SK-N-SH (cell line): ENCODE measurements around the gene TMEM223. TPM values are rescaled to one million over a fixed set of nuclear protein-coding genes. Genes with fewer than 3 reads are reported as not detected.

Source experiments
- CTCF ChIA-PET: fragments of 300-600, 350-600 bp; formaldehyde crosslinking; extraction: SDS; loops from one replicate; lab custom pipeline; 2021; lab: Yijun Ruan, JAX
- POLR2A ChIA-PET: fragments of 350-600 bp; sonication (Branson Sonifier 250); formaldehyde crosslinking; extraction: SDS; loops from one replicate; lab custom pipeline; 2020; ENCODE audit warnings: antibody characterized with exemption, inconsistent platforms; lab: Yijun Ruan, JAX
- DNase-seq: peaks from one replicate; pipeline ENCODE4 v3.0.0; 2012
- H2AFZ ChIP-seq: fragments of 200-600 bp; sonication (generic); 2 replicates; pipeline ENCODE4 v1.8.1; 2016; ENCODE audit warnings: antibody characterized with exemption, mild to moderate bottlenecking, low read depth
- H3F3A ChIP-seq: fragments of 200-600 bp; sonication (generic); replicated peaks from 2 replicates; pipeline ENCODE3; 2016; ENCODE audit warnings: antibody characterized with exemption, mild to moderate bottlenecking; ENCODE audit not compliant: insufficient read depth
- H3K27ac ChIP-seq, 2 experiments: fragments of 200-500 bp in 1 of 2; fragments of 200-600 bp in 1 of 2; sonication (Bioruptor generic) in 1 of 2; sonication (generic), shearing (Covaris generic) in 1 of 2; 2 replicates each; pipeline versions ENCODE4 v1.5.1 to v1.6.1; 2014 to 2016; ENCODE audit warnings: low read depth in 2 of 2, inconsistent platforms in 1 of 2, low read length in 1 of 2, mild to moderate bottlenecking in 1 of 2, mixed read lengths in 1 of 2
- H3K27me3 ChIP-seq: fragments of 200-600 bp; sonication (generic), shearing (Covaris generic); 2 replicates; pipeline ENCODE4 v1.6.1; 2016; ENCODE audit warnings: mixed run types; ENCODE audit not compliant: insufficient read depth
- H3K36me3 ChIP-seq, 2 experiments: fragments of 200-500 bp in 1 of 2; fragments of 200-600 bp in 1 of 2; sonication (Bioruptor generic) in 1 of 2; sonication (generic) in 1 of 2; replicated peaks in 1 of 2; 2 replicates each; pipeline versions ENCODE3 to v1.5.1; 2014 to 2016; ENCODE audit warnings: low read length in 1 of 2, mild to moderate bottlenecking in 1 of 2; ENCODE audit not compliant: insufficient read depth in 2 of 2, control insufficient read depth in 1 of 2
- H3K4me1 ChIP-seq, 2 experiments: fragments of 200-500 bp in 1 of 2; fragments of 200-600 bp in 1 of 2; sonication (Bioruptor generic) in 1 of 2; sonication (generic), shearing (Covaris generic) in 1 of 2; 2 replicates each; pipeline versions ENCODE4 v1.5.1 to v1.6.1; 2014 to 2016; ENCODE audit warnings: low read depth in 1 of 2, low read length in 1 of 2, mixed run types in 1 of 2; ENCODE audit not compliant: insufficient read depth in 2 of 2, control insufficient read depth in 1 of 2
- H3K4me2 ChIP-seq: fragments of 200-600 bp; sonication (generic), shearing (Covaris generic); 2 replicates; pipeline ENCODE4 v1.6.1; 2017; ENCODE audit warnings: mixed run types
- H3K4me3 ChIP-seq, 2 experiments: fragments of 200-500 bp in 1 of 2; fragments of 200-600 bp in 1 of 2; sonication (Bioruptor generic) in 1 of 2; sonication (generic), shearing (Covaris generic) in 1 of 2; 2 replicates each; pipeline versions ENCODE4 v1.5.1 to v1.8.1; 2014 to 2016; ENCODE audit warnings: low read depth in 2 of 2, inconsistent platforms in 1 of 2, low read length in 1 of 2, mild to moderate bottlenecking in 1 of 2, mixed read lengths in 1 of 2, moderate library complexity in 1 of 2
- H3K79me2 ChIP-seq: fragments of 200-600 bp; sonication (generic); 2 replicates; pipeline ENCODE4 v1.8.1; 2017; ENCODE audit warnings: mild to moderate bottlenecking; ENCODE audit not compliant: insufficient read depth
- H3K9ac ChIP-seq: fragments of 200-600 bp; sonication (generic); 2 replicates; pipeline ENCODE4 v1.6.1; 2017; ENCODE audit warnings: mixed run types
- H3K9me2 ChIP-seq: fragments of 200-600 bp; sonication (generic); 2 replicates; pipeline ENCODE4 v1.6.1; 2017; ENCODE audit warnings: mixed run types
- H3K9me3 ChIP-seq: fragments of 200-600 bp; sonication (generic); 2 replicates; pipeline ENCODE4 v1.6.1; 2017; ENCODE audit warnings: mixed run types, mild to moderate bottlenecking, moderate library complexity
- H4K20me1 ChIP-seq: fragments of 200-600 bp; sonication (generic); 2 replicates; pipeline ENCODE4 v1.6.1; 2017; ENCODE audit warnings: mild to moderate bottlenecking, mixed run types; ENCODE audit not compliant: insufficient read depth
- ELF1 ChIP-seq: IDR thresholded peaks from 2 replicates; pipeline ENCODE4 v1.4.0; 2012
- FOXJ3 ChIP-seq: sonication (generic); formaldehyde crosslinking; IDR thresholded peaks from 2 replicates; pipeline ENCODE4 v1.5.1; 2020; ENCODE audit warnings: mild to moderate bottlenecking, missing genetic modification reagents
- FOXM1 ChIP-seq: IDR thresholded peaks from 2 replicates; pipeline ENCODE4 v1.4.0; 2012; ENCODE audit warnings: low read depth, mild to moderate bottlenecking
- MEF2A ChIP-seq: IDR thresholded peaks from 2 replicates; pipeline ENCODE4 v1.4.0; 2012; ENCODE audit warnings: low read depth, borderline replicate concordance
- MXI1 ChIP-seq: IDR thresholded peaks from 2 replicates; pipeline ENCODE4 v1.6.1; 2012; ENCODE audit warnings: mild to moderate bottlenecking, low read depth, low read length, improper control_type of control experiment
- NFIC ChIP-seq: IDR thresholded peaks from 2 replicates; pipeline ENCODE4 v1.4.0; 2012; ENCODE audit warnings: borderline replicate concordance
- RAD21 ChIP-seq: IDR thresholded peaks from 2 replicates; pipeline ENCODE4 v1.6.1; 2012; ENCODE audit warnings: mild to moderate bottlenecking, low read length
- RCOR1 ChIP-seq: fragments of 150-350 bp; IDR thresholded peaks from 2 replicates; pipeline ENCODE4 v1.6.1; 2017; ENCODE audit warnings: antibody characterized with exemption, low read length
- RFX5 ChIP-seq: IDR thresholded peaks from 2 replicates; pipeline ENCODE4 v1.6.1; 2012; ENCODE audit warnings: mild to moderate bottlenecking, improper control_type of control experiment, low read length
- RXRA ChIP-seq: IDR thresholded peaks from 2 replicates; pipeline ENCODE4 v1.4.0; 2012; ENCODE audit warnings: low read depth, mild to moderate bottlenecking, borderline replicate concordance
- SIN3A ChIP-seq: IDR thresholded peaks from 2 replicates; pipeline ENCODE4 v1.6.1; 2012; ENCODE audit warnings: low read depth, mild to moderate bottlenecking, low read length, moderate library complexity, borderline replicate concordance
- SMC3 ChIP-seq: IDR thresholded peaks from 2 replicates; pipeline ENCODE4 v1.6.1; 2012; ENCODE audit warnings: low read depth, low read length, improper control_type of control experiment
- TAF1 ChIP-seq: IDR thresholded peaks from 2 replicates; pipeline ENCODE4 v1.6.1; 2012; ENCODE audit warnings: low read depth, mild to moderate bottlenecking, low read length, moderate library complexity, borderline replicate concordance
- TCF12 ChIP-seq: IDR thresholded peaks from 2 replicates; pipeline ENCODE4 v1.4.0; 2012
- TEAD4 ChIP-seq: IDR thresholded peaks from 2 replicates; pipeline ENCODE4 v1.4.0; 2012; ENCODE audit warnings: mild to moderate bottlenecking, borderline replicate concordance; ENCODE audit not compliant: insufficient read depth
- YY1 ChIP-seq: IDR thresholded peaks from 2 replicates; pipeline ENCODE4 v1.4.0; 2012; ENCODE audit warnings: low read depth, mild to moderate bottlenecking
- WGBS: methylation state at CpG from one replicate; pipeline ENCODE4 v1.1.6; 2017; ENCODE audit warnings: low lambda C conversion rate; 5-methylcytosine and 5-hydroxymethylcytosine counted together
- polyA plus RNA-seq, 3 experiments: library from polyadenylated mRNA; depleted of rRNA; stranded (reverse); fragments of >200 nt; gene quantifications; 2 replicates each; pipeline ENCODE4 v1.2.3, GENCODE V29; 2012
- TF ChIP-seq, protein P1 (sequence below): fragments of 200-600 bp; sonication (generic); IDR thresholded peaks from 2 replicates; pipeline ENCODE4 v1.6.1; 2017; ENCODE audit warnings: antibody characterized with exemption, mild to moderate bottlenecking, moderate library complexity
- TF ChIP-seq, protein P2 (sequence below): IDR thresholded peaks from 2 replicates; pipeline ENCODE4 v1.4.0; 2012; ENCODE audit warnings: low read depth, borderline replicate concordance

The TMEM223 gene
- polyA plus RNA-seq, 1 of the 3 experiments (the other 2 are of a cell fraction), result 30.4 TPM

GRCh38 chr11:62792202-62792575 is 383 bp upstream of the TMEM223 start:
- Histone ChIP-seq H2AFZ (peak overlapping the region; percentile 47), H3K27ac (peak overlapping the region; percentile 76 to 84), H3K27me3 (no peaks in the 10 kb centered on the region), H3K79me2 (peaks cover 50% of the 10 kb centered on the region), H3F3A (peaks cover 65% of the 10 kb centered on the region), H3K4me1 (peaks cover 9 to 24% of the 10 kb centered on the region in 2 experiments; a peak in 3 of 4 replicates), H4K20me1 (no peaks in the 10 kb centered on the region), H3K36me3 (peaks cover 58 to 62% of the 10 kb centered on the region in 2 experiments), H3K4me3 (peak overlapping the region in 1 of 2 experiments; percentile 78; a peak in 3 of 4 replicates), H3K9me2 (no peaks in the 10 kb centered on the region), H3K9ac (peak overlapping the region; percentile 82), H3K9me3 (no peaks in the 10 kb centered on the region), H3K4me2 (peak overlapping the region; percentile 98)
- peak; percentile 62 for DNase-seq
- POLR2A ChIA-PET, result interaction anchor here (1.3 to 1.6 kb wide), 2 partner anchors 39 to 49 kb away, joined by 3 to 12 read pairs; partner anchors contain the start of gene ZBTB3
- TF ChIP-seq YY1 (no peak), RFX5 (0 out of 2 replicates have a peak, but pooled peaks have one; percentile 17), MXI1 (peak; percentile 21; the same call in 1 of the 2 replicates)
- TF ChIP-seq, protein P1, sequence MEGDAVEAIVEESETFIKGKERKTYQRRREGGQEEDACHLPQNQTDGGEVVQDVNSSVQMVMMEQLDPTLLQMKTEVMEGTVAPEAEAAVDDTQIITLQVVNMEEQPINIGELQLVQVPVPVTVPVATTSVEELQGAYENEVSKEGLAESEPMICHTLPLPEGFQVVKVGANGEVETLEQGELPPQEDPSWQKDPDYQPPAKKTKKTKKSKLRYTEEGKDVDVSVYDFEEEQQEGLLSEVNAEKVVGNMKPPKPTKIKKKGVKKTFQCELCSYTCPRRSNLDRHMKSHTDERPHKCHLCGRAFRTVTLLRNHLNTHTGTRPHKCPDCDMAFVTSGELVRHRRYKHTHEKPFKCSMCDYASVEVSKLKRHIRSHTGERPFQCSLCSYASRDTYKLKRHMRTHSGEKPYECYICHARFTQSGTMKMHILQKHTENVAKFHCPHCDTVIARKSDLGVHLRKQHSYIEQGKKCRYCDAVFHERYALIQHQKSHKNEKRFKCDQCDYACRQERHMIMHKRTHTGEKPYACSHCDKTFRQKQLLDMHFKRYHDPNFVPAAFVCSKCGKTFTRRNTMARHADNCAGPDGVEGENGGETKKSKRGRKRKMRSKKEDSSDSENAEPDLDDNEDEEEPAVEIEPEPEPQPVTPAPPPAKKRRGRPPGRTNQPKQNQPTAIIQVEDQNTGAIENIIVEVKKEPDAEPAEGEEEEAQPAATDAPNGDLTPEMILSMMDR, result no peak
- CTCF ChIA-PET, result interaction anchor here (0.7 to 1.6 kb wide), 3 partner anchors 12 to 1460 kb away, joined by 3 to 5 read pairs (median 3); no protein-coding TSS in a partner anchor
- WGBS, result 29% methylated on average over 6 of the region's 11 CpGs

- Histone ChIP-seq H2AFZ (no peak overlapping the region), H3F3A (peaks cover 51% of the 10 kb centered on the region), H3K4me3 (no peak overlapping the region), H3K27ac (peak overlapping the region in 1 of 2 experiments; percentile 33; a peak in 1 of 4 replicates)
- POLR2A ChIA-PET, result interaction anchor here (0.7 to 2.0 kb wide), 4 partner anchors 14 to 52 kb away, joined by 3 to 10 read pairs (median 3); partner anchors contain the start of gene STX5
- WGBS, result 80% methylated on average over 2 of the region's 3 CpGs
- TF ChIP-seq ELF1 (no peak), TEAD4 (no peak), RXRA (no peak), MEF2A (no peak), FOXJ3 (CRISPR knock-in tag) (no peak), YY1 (no peak), RCOR1 (no peak), SIN3A (no peak), SMC3 (no peak), RAD21 (no peak), RFX5 (no peak), NFIC (no peak), FOXM1 (no peak), TAF1 (no peak), TCF12 (no peak)
- TF ChIP-seq, protein P2, sequence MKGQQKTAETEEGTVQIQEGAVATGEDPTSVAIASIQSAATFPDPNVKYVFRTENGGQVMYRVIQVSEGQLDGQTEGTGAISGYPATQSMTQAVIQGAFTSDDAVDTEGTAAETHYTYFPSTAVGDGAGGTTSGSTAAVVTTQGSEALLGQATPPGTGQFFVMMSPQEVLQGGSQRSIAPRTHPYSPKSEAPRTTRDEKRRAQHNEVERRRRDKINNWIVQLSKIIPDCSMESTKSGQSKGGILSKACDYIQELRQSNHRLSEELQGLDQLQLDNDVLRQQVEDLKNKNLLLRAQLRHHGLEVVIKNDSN, result no peak
- TF ChIP-seq, protein P1, result no peak
- TF ChIP-seq, all 33 proteins: peak for 0
- Histone ChIP-seq H3K79me2 (peaks cover 59% of the 10 kb centered on the region), H3K9me2 (no peaks in the 10 kb centered on the region), H3K4me1 (peaks cover 9 to 30% of the 10 kb centered on the region in 2 experiments), H3K9ac (no peak overlapping the region), H3K27me3 (no peaks in the 10 kb centered on the region), H3K36me3 (peaks cover 40 to 45% of the 10 kb centered on the region in 2 experiments), H3K9me3 (no peaks in the 10 kb centered on the region), H4K20me1 (no peaks in the 10 kb centered on the region), H3K4me2 (no peak overlapping the region; the same call in none of the 2 replicates)
- DNase-seq, result no peak
- CTCF ChIA-PET, result interaction anchor here (0.9 to 6.6 kb wide), 6 partner anchors 16 to 109 kb away, joined by 3 to 130 read pairs (median 4); partner anchors contain the start of genes NXF1, SLC3A2 and TAF6L
Measured at GRCh38 chr11:62789576-62789975, 2.2 kb downstream of the TMEM223 start.
